ENCODE results near the gene ZNF688. TPM values are rescaled to one million over a fixed set of nuclear protein-coding genes. Genes with fewer than 3 reads are reported as not detected.
A peak's percentile ranks its signal among the peaks of the same experiment; 100 is the strongest.

ZNF688 gene
- total RNA-seq, 1 donor from 2014 or later, result 3.6 TPM

- Histone ChIP-seq H3K27me3 (no peaks in the 10 kb centered on the region), H3K36me3 (no peaks in the 10 kb centered on the region), H3F3A (ENCODE audit: low read depth) (peaks cover 12% of the 10 kb centered on the region), H3K9me3 (ENCODE audit: low read depth) (no peaks in the 10 kb centered on the region), H4K20me1 (ENCODE audit: low read depth) (no peaks in the 10 kb centered on the region), H3K9ac (no peak overlapping the region), H3K27ac (no peak overlapping the region), H2AFZ (replicated peaks) (no peak overlapping the region), H3K4me2 (peak overlapping the region; percentile 82), H3K4me1 (peaks cover 8% of the 10 kb centered on the region), H3K79me2 (ENCODE audit: low read depth) (peaks cover 40% of the 10 kb centered on the region), H3K4me3 (no peak overlapping the region)
- peaks cover 29% of the 10 kb centered on the region for H3K4me1 Mint-ChIP-seq
- peak overlapping the region; percentile 75 for H3K27ac Mint-ChIP-seq
- TF ChIP-seq CTCF (IDR thresholded peaks at IDR 0.05) (no peak), EZH2 (IDR thresholded peaks at IDR 0.05) (no peak), EZH2phosphoT487 (IDR thresholded peaks at IDR 0.05) (no peak)
- peak overlapping the region; percentile 68 for H3K4me3 Mint-ChIP-seq
- peaks cover 9% of the 10 kb centered on the region for H3K36me3 Mint-ChIP-seq
- H3K27me3 Mint-ChIP-seq (ENCODE audit: insufficient read depth, low read depth), result peaks cover 2% of the 10 kb centered on the region
- no peak for DNase-seq (ENCODE audit: low spot score)
- no peaks in the 10 kb centered on the region for H3K9me3 Mint-ChIP-seq
Measured at GRCh38 chr16:30533146-30533522, 38.4 kb downstream of the ZNF688 start.

- Mint-ChIP-seq H3K4me1 (peaks cover 34% of the 10 kb centered on the region), H3K36me3 (peaks cover 6% of the 10 kb centered on the region), H3K27me3 (ENCODE audit: insufficient read depth, low read depth) (peaks cover 6% of the 10 kb centered on the region), H3K4me3 (peak overlapping the region; percentile 68), H3K9me3 (no peaks in the 10 kb centered on the region), H3K27ac (no peak overlapping the region)
- no peak for TF ChIP-seq CTCF (IDR thresholded peaks at IDR 0.05)
- no peak for TF ChIP-seq EZH2phosphoT487 (IDR thresholded peaks at IDR 0.05)
- TF ChIP-seq EZH2 (IDR thresholded peaks at IDR 0.05), result no peak
- Histone ChIP-seq H3K4me3 (no peak overlapping the region), H3K27me3 (no peaks in the 10 kb centered on the region), H3K79me2 (ENCODE audit: low read depth) (peaks cover 41% of the 10 kb centered on the region), H3K4me1 (peaks cover 13% of the 10 kb centered on the region), H3K9ac (no peak overlapping the region), H3F3A (ENCODE audit: low read depth) (peaks cover 19% of the 10 kb centered on the region), H4K20me1 (ENCODE audit: low read depth) (no peaks in the 10 kb centered on the region), H3K4me2 (no peak overlapping the region), H3K27ac (no peak overlapping the region), H3K9me3 (ENCODE audit: low read depth) (no peaks in the 10 kb centered on the region), H2AFZ (replicated peaks) (no peak overlapping the region), H3K36me3 (no peaks in the 10 kb centered on the region)
- no peak for DNase-seq (ENCODE audit: low spot score)
Measured at GRCh38 chr16:30532285-30533145, 39.0 kb downstream of the ZNF688 start.

- H3F3A ChIP-seq (ENCODE audit: low read depth), result peaks cover 29% of the 10 kb centered on the region
- H3K36me3 ChIP-seq, result no peaks in the 10 kb centered on the region
- H3K4me3 ChIP-seq, result no peak overlapping the region
- Mint-ChIP-seq H3K27me3 (ENCODE audit: insufficient read depth, low read depth) (peaks cover 10% of the 10 kb centered on the region), H3K4me3 (no peak overlapping the region), H3K4me1 (peaks cover 26% of the 10 kb centered on the region), H3K9me3 (no peaks in the 10 kb centered on the region), H3K36me3 (no peaks in the 10 kb centered on the region), H3K27ac (no peak overlapping the region)
- H4K20me1 ChIP-seq (ENCODE audit: low read depth), result peaks cover 2% of the 10 kb centered on the region
- H3K4me1 ChIP-seq, result peaks cover 9% of the 10 kb centered on the region
- no peak overlapping the region for H3K27ac ChIP-seq
- no peaks in the 10 kb centered on the region for H3K27me3 ChIP-seq
- no peak overlapping the region for H3K9ac ChIP-seq
- no peak overlapping the region for H2AFZ ChIP-seq (replicated peaks)
- no peak for DNase-seq (ENCODE audit: low spot score)
- peaks cover 26% of the 10 kb centered on the region for H3K79me2 ChIP-seq (ENCODE audit: low read depth)
- H3K4me2 ChIP-seq, result no peak overlapping the region
- H3K9me3 ChIP-seq (ENCODE audit: low read depth), result no peaks in the 10 kb centered on the region
- no peak for TF ChIP-seq EZH2 (IDR thresholded peaks at IDR 0.05)
- TF ChIP-seq CTCF (IDR thresholded peaks at IDR 0.05), result no peak
Measured at GRCh38 chr16:30530163-30531037, 41.1 kb downstream of the ZNF688 start.
